ENCODE data around the gene ANKRD10.
"Not testable (repeated sequence)": the region's sequence is repeated elsewhere in the genome, so short reads cannot be mapped to it uniquely, and the experiment has no call there.

Gene ANKRD10

DNA sequence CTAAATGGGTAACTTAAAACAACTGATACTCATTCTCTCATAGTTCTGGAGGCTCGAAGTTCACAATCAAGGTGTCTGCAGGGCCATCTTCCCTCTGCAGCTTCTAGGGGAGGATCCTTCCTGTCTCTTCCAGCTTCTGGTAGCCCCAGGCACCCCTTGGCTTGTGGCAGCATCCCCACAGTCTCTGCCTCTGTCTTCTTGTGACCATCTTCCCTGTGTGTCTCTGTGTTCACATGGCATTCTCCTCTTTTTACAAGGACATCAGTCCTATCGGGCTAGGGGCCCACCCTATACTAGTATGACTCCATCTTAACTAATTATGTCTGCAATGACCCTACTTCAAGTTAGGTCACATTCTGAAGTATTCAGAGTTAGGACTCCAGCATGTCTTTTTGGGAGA is 73.5 kb downstream of the ANKRD10 start:
- H3K4me3 ChIP-seq (ENCODE audit: insufficient read depth, low read length, poor library complexity, severe bottlenecking) = no peak overlapping the region
- H3K36me3 ChIP-seq (ENCODE audit: low read length) = no peaks in the 10 kb centered on the region
- TF ChIP-seq, protein P1, sequence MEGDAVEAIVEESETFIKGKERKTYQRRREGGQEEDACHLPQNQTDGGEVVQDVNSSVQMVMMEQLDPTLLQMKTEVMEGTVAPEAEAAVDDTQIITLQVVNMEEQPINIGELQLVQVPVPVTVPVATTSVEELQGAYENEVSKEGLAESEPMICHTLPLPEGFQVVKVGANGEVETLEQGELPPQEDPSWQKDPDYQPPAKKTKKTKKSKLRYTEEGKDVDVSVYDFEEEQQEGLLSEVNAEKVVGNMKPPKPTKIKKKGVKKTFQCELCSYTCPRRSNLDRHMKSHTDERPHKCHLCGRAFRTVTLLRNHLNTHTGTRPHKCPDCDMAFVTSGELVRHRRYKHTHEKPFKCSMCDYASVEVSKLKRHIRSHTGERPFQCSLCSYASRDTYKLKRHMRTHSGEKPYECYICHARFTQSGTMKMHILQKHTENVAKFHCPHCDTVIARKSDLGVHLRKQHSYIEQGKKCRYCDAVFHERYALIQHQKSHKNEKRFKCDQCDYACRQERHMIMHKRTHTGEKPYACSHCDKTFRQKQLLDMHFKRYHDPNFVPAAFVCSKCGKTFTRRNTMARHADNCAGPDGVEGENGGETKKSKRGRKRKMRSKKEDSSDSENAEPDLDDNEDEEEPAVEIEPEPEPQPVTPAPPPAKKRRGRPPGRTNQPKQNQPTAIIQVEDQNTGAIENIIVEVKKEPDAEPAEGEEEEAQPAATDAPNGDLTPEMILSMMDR (IDR thresholded peaks at IDR 0.05; ENCODE audit: insufficient read depth, low read length, poor library complexity, severe bottlenecking) = no peak
- TF ChIP-seq EZH2phosphoT487 (conservative IDR thresholded peaks at IDR 0.05; ENCODE audit: low read length) = no peak
- H3K27ac ChIP-seq (ENCODE audit: low read depth, low read length) = no peak overlapping the region
- no peaks in the 10 kb centered on the region for H3K27me3 ChIP-seq (ENCODE audit: low read length)
- H3K79me2 ChIP-seq (ENCODE audit: insufficient read depth, low read length) = no peaks in the 10 kb centered on the region
- no peaks in the 10 kb centered on the region for H3F3A ChIP-seq (ENCODE audit: insufficient read depth)
- no peaks in the 10 kb centered on the region for H3K9me3 ChIP-seq (ENCODE audit: insufficient read depth, low read length)
- H2AFZ ChIP-seq (ENCODE audit: low read depth, low read length, severe bottlenecking) = no peak overlapping the region
- H4K20me1 ChIP-seq (ENCODE audit: low read depth, low read length) = no peaks in the 10 kb centered on the region
- no peak overlapping the region for H3K9ac ChIP-seq (ENCODE audit: low read length)
- no peak overlapping the region for H3K4me2 ChIP-seq (ENCODE audit: low read depth, low read length, poor library complexity, severe bottlenecking)
- no peaks in the 10 kb centered on the region for H3K9me2 ChIP-seq (replicated peaks; ENCODE audit: insufficient read depth, low read length)

DNA sequence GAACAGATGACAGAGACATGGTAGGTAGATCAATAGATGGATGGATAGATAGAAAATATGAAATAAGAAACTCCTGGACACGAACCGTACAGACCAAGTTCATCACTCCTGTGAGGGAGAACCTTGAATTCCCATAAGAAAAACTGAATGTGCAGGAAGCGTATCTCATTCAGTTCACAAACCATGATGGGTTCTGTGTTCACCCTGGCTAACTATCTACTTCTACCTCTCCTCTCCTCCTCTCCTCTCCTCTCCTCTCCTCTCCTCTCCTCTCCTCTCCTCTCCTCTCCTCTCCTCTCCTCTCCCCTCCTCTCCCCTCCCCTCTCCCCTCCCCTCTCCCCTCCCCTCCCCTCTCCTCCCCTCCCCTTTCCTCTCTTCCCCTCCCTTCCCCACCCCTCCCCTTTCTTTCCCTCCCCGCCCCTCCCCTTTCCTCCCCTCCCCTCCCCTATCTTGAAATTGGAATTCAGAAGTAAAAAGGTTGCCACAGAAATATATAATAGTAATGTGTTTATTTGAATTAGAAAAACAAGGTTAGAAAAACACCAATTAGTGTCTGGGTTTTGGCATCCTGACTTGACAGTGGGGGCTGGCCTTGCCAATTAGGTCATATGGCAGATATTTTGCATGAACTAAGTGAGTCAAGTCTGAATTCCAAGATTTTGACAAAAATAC is 75.9 kb downstream of the ANKRD10 start:
- Histone ChIP-seq H3F3A (ENCODE audit: insufficient read depth) (no peaks in the 10 kb centered on the region), H3K79me2 (ENCODE audit: insufficient read depth, low read length) (no peaks in the 10 kb centered on the region), H4K20me1 (ENCODE audit: low read depth, low read length) (no peaks in the 10 kb centered on the region), H2AFZ (ENCODE audit: low read depth, low read length, severe bottlenecking) (no peak overlapping the region), H3K9ac (ENCODE audit: low read length) (no peak overlapping the region), H3K36me3 (ENCODE audit: low read length) (no peaks in the 10 kb centered on the region), H3K4me3 (ENCODE audit: insufficient read depth, low read length, poor library complexity, severe bottlenecking) (no peak overlapping the region), H3K4me2 (ENCODE audit: low read depth, low read length, poor library complexity, severe bottlenecking) (no peak overlapping the region), H3K9me3 (ENCODE audit: insufficient read depth, low read length) (no peaks in the 10 kb centered on the region), H3K27me3 (ENCODE audit: low read length) (no peaks in the 10 kb centered on the region), H3K9me2 (replicated peaks; ENCODE audit: insufficient read depth, low read length) (no peaks in the 10 kb centered on the region), H3K27ac (ENCODE audit: low read depth, low read length) (no peak overlapping the region)
- TF ChIP-seq EZH2phosphoT487 (conservative IDR thresholded peaks at IDR 0.05; ENCODE audit: low read length) = no peak
- TF ChIP-seq, protein P1 (IDR thresholded peaks at IDR 0.05; ENCODE audit: insufficient read depth, low read length, poor library complexity, severe bottlenecking) = no peak

DNA sequence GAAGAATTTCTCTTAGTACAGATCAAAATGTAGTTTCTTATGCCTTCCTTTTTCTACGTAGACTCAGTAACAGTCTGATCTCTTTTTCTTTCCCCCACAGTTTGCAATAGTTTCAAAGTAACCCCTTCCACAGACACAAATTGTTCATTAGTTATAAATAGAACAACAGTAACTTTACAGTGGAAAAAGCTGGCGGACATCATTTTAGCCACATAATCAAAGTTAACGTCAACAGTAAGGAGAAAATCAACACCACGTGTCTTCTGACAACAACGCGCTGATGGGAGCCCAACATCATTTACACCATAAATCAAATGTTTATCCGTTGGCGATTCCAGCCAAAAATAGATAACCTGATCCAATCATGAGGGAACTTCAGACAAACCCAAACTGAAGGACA is 76.8 kb downstream of the ANKRD10 start:
- H3F3A ChIP-seq (ENCODE audit: insufficient read depth) = no peaks in the 10 kb centered on the region
- no peaks in the 10 kb centered on the region for H3K9me2 ChIP-seq (replicated peaks; ENCODE audit: insufficient read depth, low read length)
- H3K9me3 ChIP-seq (ENCODE audit: insufficient read depth, low read length) = no peaks in the 10 kb centered on the region
- H3K4me3 ChIP-seq (ENCODE audit: insufficient read depth, low read length, poor library complexity, severe bottlenecking) = no peak overlapping the region
- no peak overlapping the region for H3K4me2 ChIP-seq (ENCODE audit: low read depth, low read length, poor library complexity, severe bottlenecking)
- no peak overlapping the region for H3K9ac ChIP-seq (ENCODE audit: low read length)
- no peak overlapping the region for H3K27ac ChIP-seq (ENCODE audit: low read depth, low read length)
- H3K36me3 ChIP-seq (ENCODE audit: low read length) = no peaks in the 10 kb centered on the region
- no peaks in the 10 kb centered on the region for H3K27me3 ChIP-seq (ENCODE audit: low read length)
- H2AFZ ChIP-seq (ENCODE audit: low read depth, low read length, severe bottlenecking) = no peak overlapping the region
- no peaks in the 10 kb centered on the region for H3K79me2 ChIP-seq (ENCODE audit: insufficient read depth, low read length)
- TF ChIP-seq EZH2phosphoT487 (conservative IDR thresholded peaks at IDR 0.05; ENCODE audit: low read length) = no peak
- TF ChIP-seq, protein P1 (IDR thresholded peaks at IDR 0.05; ENCODE audit: insufficient read depth, low read length, poor library complexity, severe bottlenecking) = no peak
- H4K20me1 ChIP-seq (ENCODE audit: low read depth, low read length) = no peaks in the 10 kb centered on the region

DNA sequence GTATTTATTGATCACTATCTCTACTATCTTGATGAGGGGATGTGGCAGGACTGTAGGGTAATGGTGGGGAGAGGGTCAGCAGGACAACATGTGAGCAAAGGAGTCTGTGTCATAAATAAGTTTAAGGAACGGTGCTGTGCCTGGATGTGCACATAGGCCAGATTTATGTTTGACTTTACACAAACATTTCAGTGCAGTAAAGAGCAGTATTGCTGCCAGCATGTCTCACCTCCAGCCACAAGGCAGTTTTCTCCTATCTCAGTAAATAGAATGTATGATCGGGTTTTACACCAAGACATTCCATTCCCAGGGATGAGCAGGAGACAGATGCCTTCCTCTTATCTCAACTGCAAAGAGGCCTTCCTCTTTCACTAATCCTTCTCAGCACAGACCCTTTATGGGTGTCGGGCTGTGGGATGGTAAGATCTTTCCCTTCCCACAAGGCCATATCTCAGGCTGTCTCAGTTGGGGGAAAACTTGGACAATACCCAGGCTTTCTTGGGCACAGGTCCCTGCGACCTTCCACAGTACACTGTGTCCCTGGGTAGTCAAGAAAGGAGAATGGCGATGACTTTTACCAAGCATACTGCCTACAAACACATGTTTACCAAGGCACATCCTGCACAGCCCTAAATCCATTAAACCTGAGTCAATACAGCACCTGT is 77.3 kb downstream of the ANKRD10 start:
- not testable (repeated sequence) for H3K4me2 ChIP-seq (ENCODE audit: low read depth, low read length, poor library complexity, severe bottlenecking); H2AFZ ChIP-seq (ENCODE audit: low read depth, low read length, severe bottlenecking); H3K4me3 ChIP-seq (ENCODE audit: insufficient read depth, low read length, poor library complexity, severe bottlenecking); H3F3A ChIP-seq (ENCODE audit: insufficient read depth); H3K9me3 ChIP-seq (ENCODE audit: insufficient read depth, low read length); H3K27ac ChIP-seq (ENCODE audit: low read depth, low read length); H3K9me2 ChIP-seq (replicated peaks; ENCODE audit: insufficient read depth, low read length); H3K79me2 ChIP-seq (ENCODE audit: insufficient read depth, low read length); H3K9ac ChIP-seq (ENCODE audit: low read length); H3K27me3 ChIP-seq (ENCODE audit: low read length); H3K36me3 ChIP-seq (ENCODE audit: low read length); H4K20me1 ChIP-seq (ENCODE audit: low read depth, low read length)
